IMR-90 (cell line): ENCODE results near the gene ERICH6B. TPM values are rescaled to one million over a fixed set of nuclear protein-coding genes. Genes with fewer than 3 reads are reported as not detected.

ENCODE experiments used
- ATAC-seq: fragments of 200-7000 bp; cut with Tn5 transposase; 2 replicates; pipeline ENCODE4 v1.9.1; 2020; ENCODE audit warnings: low read depth, mild to moderate bottlenecking, moderate library complexity
- BruUV-seq: library from RNA; stranded (reverse); fragments of 400-500 nt; replicated peaks from 2 replicates; lab custom pipeline; 2021; lab: Mats Ljungman, UMichigan
- CTCF ChIA-PET: fragments of 300-600 bp; formaldehyde crosslinking; extraction: SDS; loops from one replicate; lab custom pipeline; 2021; ENCODE audit warnings: antibody characterized with exemption; lab: Yijun Ruan, JAX
- POLR2A ChIA-PET: fragments of 300-600 bp; sonication (Branson Sonifier 250); formaldehyde crosslinking; loops from one replicate; lab custom pipeline; 2022; ENCODE audit warnings: antibody characterized with exemption; ENCODE audit not compliant: unreplicated experiment; lab: Charles Lee
- DNase-seq: peaks from one replicate; pipeline ENCODE4 v3.0.0; 2013
- H2AFZ ChIP-seq: replicated peaks from 2 replicates; pipeline ENCODE3; 2013; ENCODE audit warnings: low read length, mild to moderate bottlenecking; ENCODE audit not compliant: poor library complexity
- H2AK5ac ChIP-seq: 2 replicates; pipeline ENCODE4 v1.6.1; 2013; ENCODE audit warnings: low read depth, low read length, inconsistent platforms
- H2AK9ac ChIP-seq: replicated peaks from 2 replicates; pipeline ENCODE3; 2013; ENCODE audit warnings: mild to moderate bottlenecking, low read depth, low read length, moderate library complexity; ENCODE audit not compliant: poor library complexity
- H2BK120ac ChIP-seq: 2 replicates; pipeline ENCODE4 v1.6.1; 2013; ENCODE audit warnings: low read depth, low read length, inconsistent platforms
- H2BK15ac ChIP-seq: 3 replicates; pipeline ENCODE4 v1.6.1; 2013; ENCODE audit warnings: low read depth, low read length, inconsistent platforms
- H2BK20ac ChIP-seq: 2 replicates; pipeline ENCODE4 v1.6.1; 2013; ENCODE audit warnings: low read depth, mild to moderate bottlenecking, inconsistent platforms, low read length, moderate library complexity
- H2BK5ac ChIP-seq: 2 replicates; pipeline ENCODE4 v1.6.1; 2013; ENCODE audit warnings: mild to moderate bottlenecking, low read depth, low read length, inconsistent platforms; ENCODE audit not compliant: poor library complexity, severe bottlenecking
- H3K14ac ChIP-seq: replicated peaks from 2 replicates; pipeline ENCODE4 v1.6.1; 2013; ENCODE audit warnings: low read depth, low read length, inconsistent platforms
- H3K18ac ChIP-seq: 2 replicates; pipeline ENCODE4 v1.6.1; 2013; ENCODE audit warnings: low read depth, low read length, control low read depth
- H3K23ac ChIP-seq: 2 replicates; pipeline ENCODE4 v1.6.1; 2013; ENCODE audit warnings: low read depth, low read length, inconsistent platforms
- H3K27ac ChIP-seq: 2 replicates; pipeline ENCODE4 v1.5.1; 2013; ENCODE audit warnings: mild to moderate bottlenecking, control low read depth, low read length; ENCODE audit not compliant: insufficient read depth
- H3K27me3 ChIP-seq: 2 replicates; pipeline ENCODE4 v1.6.1; 2013; ENCODE audit warnings: low read length; ENCODE audit not compliant: control insufficient read depth, insufficient read depth
- H3K36me3 ChIP-seq: 2 replicates; pipeline ENCODE4 v1.6.1; 2013; ENCODE audit warnings: low read length, mixed read lengths; ENCODE audit not compliant: control insufficient read depth, insufficient read depth
- H3K4ac ChIP-seq: 2 replicates; pipeline ENCODE4 v1.6.1; 2013; ENCODE audit warnings: low read depth, low read length, inconsistent platforms
- H3K4me1 ChIP-seq: 2 replicates; pipeline ENCODE4 v1.6.1; 2013; ENCODE audit warnings: low read length, mixed read lengths; ENCODE audit not compliant: control insufficient read depth, insufficient read depth
- H3K4me2 ChIP-seq: 2 replicates; pipeline ENCODE4 v1.6.1; 2013; ENCODE audit warnings: low read depth, mild to moderate bottlenecking, control low read depth, low read length, moderate library complexity
- H3K4me3 ChIP-seq: 2 replicates; pipeline ENCODE4 v1.5.1; 2013; ENCODE audit warnings: low read depth, mild to moderate bottlenecking, control low read depth, low read length, moderate library complexity; ENCODE audit not compliant: insufficient read depth
- H3K56ac ChIP-seq: 2 replicates; pipeline ENCODE4 v1.6.1; 2013; ENCODE audit warnings: low read length, inconsistent platforms; ENCODE audit not compliant: insufficient read depth; ENCODE audit errors: extremely low read depth
- H3K79me1 ChIP-seq, 2 experiments: 2 replicates each; pipeline ENCODE4 v1.6.1; 2013; ENCODE audit warnings: low read length in 2 of 2, inconsistent platforms in 1 of 2, low read depth in 1 of 2
- H3K9ac ChIP-seq: 2 replicates; pipeline ENCODE4 v1.6.1; 2013; ENCODE audit warnings: low read depth, low read length, control low read depth
- H3K9me1 ChIP-seq: 2 replicates; pipeline ENCODE4 v1.6.1; 2013; ENCODE audit warnings: low read length, inconsistent platforms; ENCODE audit not compliant: insufficient read depth
- H3K9me3 ChIP-seq: 2 replicates; pipeline ENCODE4 v1.6.1; 2013; ENCODE audit warnings: low read length; ENCODE audit not compliant: control insufficient read depth, insufficient read depth
- H4K20me1 ChIP-seq: 2 replicates; pipeline ENCODE4 v1.6.1; 2013; ENCODE audit warnings: low read length, inconsistent platforms; ENCODE audit not compliant: insufficient read depth
- H4K5ac ChIP-seq: 2 replicates; pipeline ENCODE4 v1.6.1; 2013; ENCODE audit warnings: mild to moderate bottlenecking, low read depth, low read length, control low read depth
- H4K8ac ChIP-seq, 2 experiments: 2 replicates each; pipeline ENCODE4 v1.6.1; 2013; ENCODE audit warnings: low read depth in 2 of 2, low read length in 2 of 2, control low read depth in 1 of 2, inconsistent platforms in 1 of 2
- H4K91ac ChIP-seq: 2 replicates; pipeline ENCODE4 v1.6.1; 2013; ENCODE audit warnings: low read depth, low read length, inconsistent platforms; ENCODE audit not compliant: insufficient read depth
- MAFK ChIP-seq: IDR thresholded peaks from 2 replicates; pipeline ENCODE4 v1.6.1; 2012; ENCODE audit warnings: low read depth, low read length, improper control_type of control experiment
- MXI1 ChIP-seq: IDR thresholded peaks from 2 replicates; pipeline ENCODE4 v1.6.1; 2012; ENCODE audit warnings: low read depth, mild to moderate bottlenecking, low read length, moderate library complexity, borderline replicate concordance
- WGBS, 2 experiments: methylation state at CpG; one replicate each; pipeline versions ENCODE4 v1.1.5 to v1.1.7; 2013; ENCODE audit warnings: missing lambda C conversion rate in 2 of 2; ENCODE audit not compliant: insufficient read length in 1 of 2; ENCODE audit errors: extremely low coverage in 2 of 2; 5-methylcytosine and 5-hydroxymethylcytosine counted together
- dilution Hi-C: fragments of 300-500 bp; cut with HindIII; formaldehyde crosslinking; loops from one replicate; pipeline ENCODE4 v1.14.3; 2018; ENCODE audit warnings: low sequenced_read_pairs; ENCODE audit not compliant: unreplicated experiment
- in situ Hi-C: fragments of 300-500 bp; cut with MboI; formaldehyde crosslinking; loops from 3 replicates; pipeline ENCODE4 v1.14.3; 2019; ENCODE audit warnings: low sequenced_read_pairs, inconsistent platforms, mixed read lengths
- intact Hi-C: fragments of 100-400 bp; cut with micrococcal nuclease; formaldehyde crosslinking; loops from 2 replicates; pipeline ENCODE4 v1.10.0; 2022
- polyA plus RNA-seq, 3 experiments: library from polyadenylated mRNA; depleted of rRNA; stranded (reverse); fragments of >200 nt; gene quantifications; 2 replicates each; pipeline ENCODE4 v1.2.3, GENCODE V29; 2012; ENCODE audit warnings: low replicate concordance in 1 of 3
- total RNA-seq: library from RNA; depleted of rRNA; stranded (reverse); fragments of >200 nt; gene quantifications from 2 replicates; pipeline ENCODE4 v1.2.3, GENCODE V29; 2012

Gene ERICH6B
- total and polyA plus RNA-seq, 2 of the 4 experiments (the other 2 are of a cell fraction): not detected

- Histone ChIP-seq H3K4me3 (no peak overlapping the region), H2AK9ac (no peak overlapping the region), H3K79me1 (no peaks in the 10 kb centered on the region), H3K4me2 (no peak overlapping the region), H3K27me3 (no peaks in the 10 kb centered on the region; the same call in 1 of the 2 replicates), H2BK120ac (no peak overlapping the region), H3K4ac (no peak overlapping the region), H2AFZ (no peak overlapping the region), H2BK5ac (no peak overlapping the region), H3K18ac (no peak overlapping the region), H2BK20ac (no peak overlapping the region), H3K27ac (no peak overlapping the region), H3K9ac (no peak overlapping the region), H3K9me1 (peaks cover 4% of the 10 kb centered on the region; the same call in 1 of the 2 replicates), H3K56ac (no peak overlapping the region), H3K14ac (no peak overlapping the region), H4K91ac (no peak overlapping the region), H2AK5ac (no peak overlapping the region), H4K5ac (no peak overlapping the region), H3K4me1 (peaks cover 3% of the 10 kb centered on the region; the same call in 1 of the 2 replicates), H4K20me1 (peaks cover 4% of the 10 kb centered on the region; the same call in 1 of the 2 replicates), H3K23ac (no peak overlapping the region), H2BK15ac (no peak overlapping the region), H4K8ac (no peak overlapping the region), H3K36me3 (peaks cover 10% of the 10 kb centered on the region), H3K9me3 (no peaks in the 10 kb centered on the region)
- intact Hi-C loops (no loop called here), in situ Hi-C loops (no loop called here), dilution Hi-C loops (no loop called here)
- DNase-seq (no peak), ATAC-seq (no peak)
- TF ChIP-seq MAFK (peak; percentile 89), MXI1 (no peak)
- WGBS, 2 experiments: 80% methylated on average over 1 of the region's 6 CpGs; no CpG with 5 or more reads in 1 of the 2 experiments
- no TSS peak for BruUV-seq
- POLR2A ChIA-PET: no interaction called here
- CTCF ChIA-PET: no interaction called here
These were observed 75.3 kb downstream of the ERICH6B start for GRCh38 chr13:45540195-45540594.
